ENCODE results near the gene MYRIP. TPM values are rescaled to one million over a fixed set of nuclear protein-coding genes. Genes with fewer than 3 reads are reported as not detected.
"Not testable (repeated sequence)": the region's sequence is repeated elsewhere in the genome, so short reads cannot be mapped to it uniquely, and the experiment has no call there.

The MYRIP gene
- total RNA-seq, 1 donor from 2014 or later, result 8.4 TPM

DNA sequence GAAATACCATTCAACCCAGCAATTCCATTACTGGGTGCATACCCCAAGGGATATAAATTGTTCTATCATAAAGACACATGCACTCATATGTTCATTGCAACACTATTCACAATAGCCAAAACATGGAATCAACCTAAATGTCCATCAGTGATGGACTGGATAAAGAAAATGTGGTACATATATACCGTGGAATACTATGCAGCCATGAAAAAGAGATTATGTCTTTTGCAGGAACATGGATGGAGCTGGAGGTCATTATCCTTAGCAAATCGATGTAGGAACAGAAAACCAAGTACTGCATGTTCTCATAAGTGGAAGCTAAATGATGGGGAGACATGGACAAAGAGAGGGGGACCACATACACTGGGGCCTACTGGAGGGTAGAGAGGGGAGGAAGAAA, 5.5 kb upstream of the MYRIP start:
- ATAC-seq, result no peak
- DNase-seq (ENCODE audit: low spot score), result no peak
- intact Hi-C loops (cut with DNase I), result no loop called here

GRCh38 chr3:39804951-39805350, 4.5 kb upstream of the MYRIP start:
- DNase-seq (ENCODE audit: low spot score) (no peak), ATAC-seq (no peak)
- intact Hi-C loops (cut with DNase I), result no loop called here

GRCh38 chr3:39805650-39806049, 3.8 kb upstream of the MYRIP start:
- ATAC-seq (no peak), DNase-seq (ENCODE audit: low spot score) (no peak)
- intact Hi-C loops (cut with DNase I), result no loop called here

DNA sequence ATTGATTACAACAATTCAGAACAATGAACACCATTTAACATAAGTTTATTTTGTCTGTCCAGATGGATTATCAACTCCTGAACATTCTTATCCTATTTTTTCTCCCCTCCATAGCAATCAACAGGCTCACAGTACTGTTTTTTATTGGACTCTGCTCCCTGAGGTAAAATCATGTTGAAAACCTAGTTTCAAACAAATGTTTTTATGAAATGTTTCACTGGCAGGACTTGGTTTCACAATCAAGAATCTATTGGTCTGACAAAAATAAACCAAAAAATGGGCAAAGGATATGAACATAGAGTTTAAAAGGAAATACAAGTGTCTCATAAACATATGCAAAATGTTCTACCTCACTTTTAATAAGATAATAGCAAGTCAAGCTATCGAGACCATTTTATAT, 2.6 kb upstream of the MYRIP start:
- intact Hi-C loops (cut with DNase I), result no loop called here

DNA sequence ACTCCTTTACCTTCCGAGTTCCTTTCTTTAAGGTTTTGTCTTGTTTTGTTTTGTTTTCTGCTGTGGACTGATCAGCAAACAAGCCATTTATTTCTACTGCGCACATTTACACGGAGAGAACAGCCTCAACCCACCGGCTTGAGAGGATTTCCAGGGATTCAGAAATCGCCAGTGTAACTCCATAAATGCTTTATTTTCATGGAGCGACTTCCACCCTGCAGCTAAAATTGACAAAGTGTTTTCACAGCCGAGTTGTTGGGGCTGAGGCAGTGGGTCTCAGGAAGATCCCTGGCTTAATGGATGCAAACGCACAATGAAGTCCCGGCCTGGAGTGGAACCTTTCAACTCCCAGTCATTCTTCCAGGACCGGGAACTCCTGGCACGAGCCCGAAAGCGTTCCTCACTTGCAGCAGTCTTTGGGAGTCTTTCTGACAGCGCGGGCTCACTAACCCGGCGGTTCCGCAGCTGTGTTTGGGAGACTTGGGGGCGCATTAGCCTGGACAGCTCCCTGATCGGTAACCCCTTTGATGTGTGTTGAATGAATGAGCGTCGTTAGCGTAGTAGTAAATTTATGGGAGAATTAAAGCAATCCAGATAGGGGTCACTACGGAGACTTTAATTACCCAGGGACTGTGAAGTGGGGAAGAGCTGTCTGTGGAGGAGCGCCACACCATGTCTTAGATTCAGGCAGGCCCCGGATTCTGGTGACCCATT, 785 bp upstream of the MYRIP start:
- DNase-seq (ENCODE audit: low spot score) (no peak), ATAC-seq (peak; percentile 27)
- intact Hi-C loops (cut with DNase I), result no loop called here

More for the DNA sequence above, 2.6 kb upstream of the MYRIP start:
- ATAC-seq (no peak), DNase-seq (ENCODE audit: low spot score) (no peak)

DNA sequence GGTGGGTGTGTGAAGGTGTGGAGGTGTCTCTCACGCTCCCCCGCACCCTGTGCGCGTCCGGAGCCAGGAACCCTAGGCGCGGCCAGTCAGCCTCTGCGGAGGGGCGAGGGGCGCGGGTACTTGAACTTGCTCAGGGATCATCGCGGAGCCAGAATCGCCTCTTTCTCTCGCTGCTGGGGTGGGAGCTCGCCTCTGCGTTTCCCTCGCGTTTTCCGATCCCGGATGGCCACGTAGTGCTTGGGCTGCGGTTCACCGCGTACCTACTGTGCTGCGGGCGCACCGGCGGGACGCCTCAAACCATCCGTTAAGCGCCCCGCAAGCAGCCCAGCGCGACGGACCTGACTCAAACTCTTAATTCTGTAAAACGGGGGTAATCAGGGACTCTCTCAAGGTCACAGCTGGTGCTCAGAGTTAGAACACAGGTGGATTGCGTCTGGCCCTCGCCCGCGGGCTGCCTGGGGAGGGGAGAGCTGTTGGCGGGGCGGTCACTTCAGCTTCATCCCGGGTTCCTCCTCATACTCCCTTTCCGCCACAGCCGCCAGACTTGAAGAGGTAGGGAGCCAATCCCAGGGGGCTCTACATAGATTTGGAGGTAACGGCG, 686 bp downstream of the MYRIP start:
- no peak for DNase-seq (ENCODE audit: low spot score)
- no peak for ATAC-seq

GRCh38 chr3:39810647-39811161, 1.3 kb downstream of the MYRIP start:
- intact Hi-C loops (cut with DNase I), result no loop called here
- no peak for DNase-seq (ENCODE audit: low spot score)
- no peak for ATAC-seq

More for the DNA sequence above, 686 bp downstream of the MYRIP start:
- intact Hi-C loops (cut with DNase I), result no loop called here

DNA sequence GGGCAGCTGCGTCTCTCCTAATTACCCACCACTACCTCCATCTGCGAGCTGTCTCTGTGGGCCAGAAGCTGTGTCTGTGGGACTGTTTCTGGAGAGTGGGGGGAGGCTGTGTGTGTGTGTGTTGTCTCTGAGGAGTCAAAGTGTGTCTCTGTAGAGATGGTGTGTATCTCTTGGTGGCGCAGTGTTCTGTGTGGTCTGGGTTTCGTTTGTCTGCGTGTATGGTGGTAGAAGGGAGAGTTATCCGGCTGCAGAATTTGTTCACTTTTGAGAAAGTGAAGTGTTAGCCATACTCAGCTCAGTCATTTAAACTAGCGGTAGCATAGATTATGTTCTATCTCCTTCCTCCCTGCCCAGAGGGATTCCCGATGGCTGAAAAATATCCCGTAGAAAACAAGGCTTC, 2.2 kb downstream of the MYRIP start:
- ATAC-seq, result no peak
- no peak for DNase-seq (ENCODE audit: low spot score)
- intact Hi-C loops (cut with DNase I), result no loop called here

GRCh38 chr3:39812537-39812936, 3.1 kb downstream of the MYRIP start:
- no peak for DNase-seq (ENCODE audit: low spot score)
- intact Hi-C loops (cut with DNase I), result no loop called here
- ATAC-seq, result no peak

GRCh38 chr3:39814007-39814406, 4.6 kb downstream of the MYRIP start:
- DNase-seq (ENCODE audit: low spot score), result no peak
- intact Hi-C loops (cut with DNase I), result no loop called here
- no peak for ATAC-seq

DNA sequence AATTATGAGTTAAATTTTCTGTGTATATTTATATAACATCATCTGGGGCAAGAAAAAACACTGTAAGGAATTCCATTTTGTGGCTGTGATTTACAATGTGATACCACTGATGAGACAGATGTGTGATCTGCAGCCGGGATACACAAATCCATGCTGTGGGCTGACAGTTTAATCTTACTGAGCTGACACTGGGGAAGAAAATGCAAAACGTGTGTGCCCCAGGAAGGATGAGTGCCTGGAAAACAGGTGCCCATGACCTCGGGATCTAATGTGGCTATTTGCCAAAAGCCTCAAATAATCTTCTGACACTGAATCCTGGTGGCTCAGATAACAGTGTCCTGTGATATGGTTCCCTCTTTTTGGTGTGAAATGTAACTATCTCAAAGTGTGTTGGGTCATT, 10.5 kb downstream of the MYRIP start:
- ATAC-seq (no peak), DNase-seq (ENCODE audit: low spot score) (no peak)
- intact Hi-C loops (cut with DNase I), result no loop called here

DNA sequence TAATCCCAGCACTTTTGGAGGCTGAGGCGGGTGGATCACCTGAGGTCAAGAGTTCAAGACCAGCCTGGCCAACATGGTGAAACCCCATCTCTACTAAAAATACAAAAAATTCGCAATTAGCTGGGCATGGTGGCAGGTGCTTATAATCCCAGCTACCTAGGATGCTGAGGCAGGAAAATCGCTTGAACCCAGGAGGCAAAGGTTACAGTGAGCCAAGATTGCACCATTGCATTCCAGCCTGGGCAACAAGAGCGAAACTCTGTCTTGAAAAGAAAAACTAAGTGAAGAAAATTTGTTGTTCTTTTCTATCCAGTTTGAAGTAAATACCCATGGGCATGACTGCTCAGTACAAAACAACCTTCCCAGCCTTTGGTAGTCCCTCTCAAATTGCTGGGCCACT, 24.4 kb downstream of the MYRIP start:
- DNase-seq (ENCODE audit: low spot score); ATAC-seq; intact Hi-C loops (cut with DNase I): not testable (repeated sequence)

DNA sequence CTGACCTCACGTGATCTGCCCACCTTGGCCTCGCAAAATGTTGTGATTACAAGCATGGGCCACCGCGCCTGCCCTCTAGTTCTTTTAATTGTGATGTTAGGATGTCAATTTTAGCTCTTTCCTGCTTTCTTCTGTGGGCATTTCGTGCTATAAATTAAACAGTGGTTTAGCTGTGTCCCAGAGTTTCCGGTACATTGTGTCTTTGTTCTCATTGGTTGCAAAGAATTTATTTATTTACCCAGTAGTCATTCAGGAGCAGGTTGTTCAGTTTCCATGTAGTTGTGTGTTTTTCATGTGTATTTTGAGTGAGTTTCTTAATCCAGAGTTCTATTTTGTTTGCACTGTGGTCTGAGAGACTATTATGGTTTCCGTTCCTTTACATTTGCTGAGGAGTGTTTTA, 30.1 kb downstream of the MYRIP start:
- DNase-seq (ENCODE audit: low spot score), result no peak
- ATAC-seq, result no peak
- intact Hi-C loops (cut with DNase I), result no loop called here

DNA sequence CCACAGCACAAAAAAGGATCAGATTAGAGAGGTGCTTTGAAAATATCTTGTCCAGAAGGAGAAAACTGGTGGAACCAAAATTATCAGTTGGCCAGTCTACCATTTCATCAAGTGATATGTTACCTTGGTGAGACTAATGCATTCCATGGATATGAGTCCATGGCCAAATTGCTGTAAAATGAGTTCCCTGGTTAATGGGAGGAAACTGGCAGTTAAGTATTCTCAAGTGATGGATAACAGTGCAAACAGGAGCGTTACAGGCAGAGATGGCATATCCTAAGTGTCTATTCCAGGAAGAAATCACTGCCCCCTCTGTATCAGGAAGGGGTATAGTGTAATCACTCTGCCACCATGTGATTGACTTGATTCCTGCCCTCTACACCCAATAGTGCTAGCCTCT, 34.0 kb downstream of the MYRIP start:
- intact Hi-C loops (cut with DNase I), result no loop called here
- no peak for ATAC-seq
- DNase-seq (ENCODE audit: low spot score), result no peak

DNA sequence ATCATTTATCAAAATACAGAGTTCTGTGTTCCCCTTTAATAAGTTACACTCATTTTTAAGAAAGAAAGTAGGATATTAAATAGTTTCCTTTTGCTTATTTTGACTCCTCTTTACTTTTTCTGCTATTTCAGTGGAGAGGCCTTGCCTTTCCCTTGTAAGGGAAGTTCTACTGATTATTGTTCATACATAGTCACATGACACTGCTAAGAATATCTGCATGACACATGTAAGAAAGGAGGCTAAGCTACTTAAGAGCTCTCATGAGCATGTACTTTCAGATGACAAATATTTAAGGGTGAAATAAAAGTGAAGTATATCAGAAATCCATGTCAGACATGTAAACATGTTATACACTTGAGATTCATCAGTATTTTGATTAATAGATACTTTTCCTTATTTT, 39.0 kb downstream of the MYRIP start:
- ATAC-seq, result no peak
- no peak for DNase-seq (ENCODE audit: low spot score)
- intact Hi-C loops (cut with DNase I), result no loop called here

- no peak for DNase-seq (ENCODE audit: low spot score)
- intact Hi-C loops (cut with DNase I), result no loop called here
- ATAC-seq, result no peak
Measured at GRCh38 chr3:39849992-39850715, 40.7 kb downstream of the MYRIP start.

DNA sequence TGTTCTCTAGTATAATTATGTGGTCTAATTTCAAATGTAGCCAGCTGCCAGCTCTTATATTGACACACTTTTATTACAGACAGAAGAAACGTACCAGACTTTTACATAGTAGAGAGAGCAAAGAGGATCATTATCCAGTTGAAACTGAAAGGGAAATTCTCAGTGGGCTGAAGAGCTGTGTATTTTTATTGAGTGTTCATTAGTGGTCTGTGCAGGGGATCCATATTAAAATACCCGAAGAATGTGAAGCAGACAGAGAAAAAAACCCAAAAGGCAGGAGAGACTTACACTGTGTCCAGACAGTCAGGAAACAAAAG, 41.3 kb downstream of the MYRIP start:
- intact Hi-C loops (cut with DNase I), result no loop called here
- ATAC-seq, result no peak
- DNase-seq (ENCODE audit: low spot score), result no peak

DNA sequence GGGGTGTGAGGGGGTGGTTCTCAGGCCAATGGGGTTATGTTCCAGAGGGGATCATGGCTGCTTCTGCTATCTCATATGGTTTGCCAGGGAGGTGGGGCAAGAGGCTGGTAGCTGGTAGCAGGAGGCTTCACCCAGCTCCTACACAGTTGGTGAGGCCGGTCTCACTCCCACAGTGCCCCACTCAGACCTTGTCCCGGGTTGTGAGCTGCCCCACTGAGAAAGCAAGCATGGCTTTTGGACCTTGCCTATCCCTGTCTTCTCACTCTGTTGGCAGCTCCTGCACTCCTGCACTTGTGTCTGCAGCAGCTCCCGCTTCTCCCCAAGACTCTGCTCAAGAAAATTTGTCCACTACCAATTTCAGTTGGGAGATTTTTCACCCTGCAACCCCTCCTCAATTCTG, 46.1 kb downstream of the MYRIP start:
- intact Hi-C loops (cut with DNase I), result no loop called here
- no peak for ATAC-seq

DNA sequence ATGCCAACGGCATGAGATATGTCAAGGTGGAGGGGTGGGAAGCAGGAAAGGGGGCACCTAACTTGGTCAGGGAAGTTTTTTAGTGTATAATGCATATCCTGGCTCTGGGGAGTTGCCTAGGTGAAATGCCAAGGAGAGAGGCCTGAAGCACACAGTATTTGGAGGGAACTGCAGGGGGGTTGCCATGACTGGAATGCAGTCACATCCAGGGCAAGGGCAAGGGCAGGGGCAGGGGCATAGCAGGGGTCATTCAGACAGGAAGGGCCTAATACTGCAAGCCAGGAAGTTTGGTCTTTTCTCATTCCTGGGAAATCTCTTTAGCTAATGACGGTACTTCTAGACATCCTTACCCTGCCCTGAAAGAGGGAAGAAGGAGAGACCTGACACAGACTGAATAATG, 60.5 kb downstream of the MYRIP start:
- DNase-seq (ENCODE audit: low spot score) (no peak), ATAC-seq (no peak)
- intact Hi-C loops (cut with DNase I), result no loop called here

More for the DNA sequence above, 46.1 kb downstream of the MYRIP start:
- DNase-seq (ENCODE audit: low spot score), result no peak

DNA sequence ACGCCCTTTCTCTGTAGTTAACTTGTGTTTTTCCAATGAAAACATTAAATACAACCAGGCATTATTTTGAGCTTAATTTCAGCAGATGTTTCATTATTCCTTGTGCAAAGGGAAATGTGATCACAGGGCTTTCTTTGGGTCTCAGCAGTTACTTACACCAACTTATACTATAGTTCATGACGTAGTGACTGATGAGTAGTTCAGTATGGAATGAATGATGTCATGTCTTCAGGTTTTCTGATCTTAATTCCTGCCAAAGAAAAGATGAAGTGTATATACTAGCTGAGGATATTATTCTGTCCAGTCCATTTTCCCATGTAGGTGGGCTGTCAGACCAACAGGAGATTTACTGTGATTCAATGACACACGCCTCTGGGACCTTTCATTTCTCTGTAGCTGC, 61.3 kb downstream of the MYRIP start:
- no peak for DNase-seq (ENCODE audit: low spot score)
- intact Hi-C loops (cut with DNase I), result no loop called here
- ATAC-seq, result no peak
